RWPE2 (cell line): ENCODE measurements around the gene FBXW8.

Experiments used
- ATAC-seq: fragments of 200-7000 bp; cut with Tn5 transposase; 3 replicates; pipeline ENCODE4 v1.9.1; 2021; ENCODE audit warnings: low read depth
- DNase-seq: peaks from one replicate; pipeline ENCODE4 v3.0.0-alpha.2; 2020; ENCODE audit warnings: low spot score
- H3K27ac ChIP-seq: fragments of 450-650 bp; 2 replicates; pipeline ENCODE4 v1.5.1; 2017; ENCODE audit warnings: mild to moderate bottlenecking; ENCODE audit not compliant: poor library complexity, severe bottlenecking
- H3K27me3 ChIP-seq: fragments of 250-450 bp; sonication (Bioruptor Pico); 2 replicates; pipeline ENCODE4 v1.5.1; 2021; ENCODE audit warnings: mild to moderate bottlenecking, moderate library complexity; ENCODE audit not compliant: insufficient read depth, poor library complexity, severe bottlenecking
- H3K36me3 ChIP-seq: fragments of 250-450 bp; sonication (Bioruptor Pico); 2 replicates; pipeline ENCODE4 v1.5.1; 2020; ENCODE audit warnings: low read depth, mild to moderate bottlenecking, moderate library complexity
- H3K4me1 ChIP-seq: fragments of 250-450 bp; sonication (Bioruptor Pico); 2 replicates; pipeline ENCODE4 v1.5.1; 2021; ENCODE audit warnings: mild to moderate bottlenecking, moderate library complexity; ENCODE audit not compliant: insufficient read depth, poor library complexity, severe bottlenecking
- H3K4me3 ChIP-seq: fragments of 250-450 bp; sonication (Bioruptor Pico); 2 replicates; pipeline ENCODE4 v1.5.1; 2021; ENCODE audit warnings: mild to moderate bottlenecking, moderate library complexity; ENCODE audit not compliant: severe bottlenecking
- H3K9me3 ChIP-seq: fragments of 250-450 bp; sonication (Bioruptor Pico); 2 replicates; pipeline ENCODE4 v1.5.1; 2021; ENCODE audit warnings: mild to moderate bottlenecking, moderate library complexity; ENCODE audit not compliant: severe bottlenecking
- TF ChIP-seq, protein P1 (sequence below): fragments of 450-650 bp; IDR thresholded peaks from one replicate; pipeline ENCODE4 v1.5.1; 2017; ENCODE audit warnings: mild to moderate bottlenecking, moderate library complexity; ENCODE audit not compliant: poor library complexity, severe bottlenecking

The FBXW8 gene

DNA sequence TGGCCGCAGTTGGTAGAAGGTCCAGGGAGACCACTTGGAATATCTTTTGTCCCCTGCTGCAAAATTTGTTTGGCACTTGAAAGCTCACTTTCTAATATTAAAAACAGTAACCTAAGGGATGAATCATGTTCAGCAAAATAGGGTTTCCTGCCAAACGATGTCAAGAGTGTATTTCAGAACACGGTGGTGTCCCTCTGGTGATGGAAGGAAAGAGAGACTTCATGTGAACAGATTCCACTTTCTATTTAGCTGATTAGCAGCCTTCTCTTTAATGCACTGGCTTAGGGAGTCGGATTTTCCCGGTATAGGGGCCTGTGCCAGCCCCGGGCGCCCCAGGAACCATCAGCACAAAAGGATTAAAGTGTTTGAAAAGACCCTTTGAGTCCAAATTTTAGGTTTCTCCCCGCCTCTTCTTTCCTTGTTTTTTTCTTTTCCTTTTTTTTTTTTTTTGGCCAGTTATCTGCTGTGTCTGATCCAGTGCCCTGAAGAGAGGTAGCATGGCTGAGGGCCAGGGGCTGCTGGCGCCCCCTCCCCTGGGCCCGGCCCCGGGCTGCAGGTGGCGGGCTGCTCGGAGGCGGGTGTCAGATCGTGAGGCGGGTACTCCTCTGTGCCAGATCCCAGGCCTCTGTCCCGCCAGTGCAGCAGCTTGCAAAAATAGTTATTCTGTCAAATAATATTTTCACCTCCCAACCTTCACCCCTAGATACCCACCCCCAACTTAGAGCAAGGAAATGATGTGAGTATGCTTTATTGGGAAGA lies 100.1 kb downstream of the FBXW8 start:
- H3K4me3 ChIP-seq: no peak overlapping the region
- TF ChIP-seq, protein P1, sequence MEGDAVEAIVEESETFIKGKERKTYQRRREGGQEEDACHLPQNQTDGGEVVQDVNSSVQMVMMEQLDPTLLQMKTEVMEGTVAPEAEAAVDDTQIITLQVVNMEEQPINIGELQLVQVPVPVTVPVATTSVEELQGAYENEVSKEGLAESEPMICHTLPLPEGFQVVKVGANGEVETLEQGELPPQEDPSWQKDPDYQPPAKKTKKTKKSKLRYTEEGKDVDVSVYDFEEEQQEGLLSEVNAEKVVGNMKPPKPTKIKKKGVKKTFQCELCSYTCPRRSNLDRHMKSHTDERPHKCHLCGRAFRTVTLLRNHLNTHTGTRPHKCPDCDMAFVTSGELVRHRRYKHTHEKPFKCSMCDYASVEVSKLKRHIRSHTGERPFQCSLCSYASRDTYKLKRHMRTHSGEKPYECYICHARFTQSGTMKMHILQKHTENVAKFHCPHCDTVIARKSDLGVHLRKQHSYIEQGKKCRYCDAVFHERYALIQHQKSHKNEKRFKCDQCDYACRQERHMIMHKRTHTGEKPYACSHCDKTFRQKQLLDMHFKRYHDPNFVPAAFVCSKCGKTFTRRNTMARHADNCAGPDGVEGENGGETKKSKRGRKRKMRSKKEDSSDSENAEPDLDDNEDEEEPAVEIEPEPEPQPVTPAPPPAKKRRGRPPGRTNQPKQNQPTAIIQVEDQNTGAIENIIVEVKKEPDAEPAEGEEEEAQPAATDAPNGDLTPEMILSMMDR: no peak
- no peaks in the 10 kb centered on the region for H3K27me3 ChIP-seq
- H3K36me3 ChIP-seq: peaks cover 16% of the 10 kb centered on the region
- H3K4me1 ChIP-seq: no peaks in the 10 kb centered on the region
- no peak overlapping the region for H3K27ac ChIP-seq
- no peak for ATAC-seq
- no peak for DNase-seq
- no peaks in the 10 kb centered on the region for H3K9me3 ChIP-seq

DNA sequence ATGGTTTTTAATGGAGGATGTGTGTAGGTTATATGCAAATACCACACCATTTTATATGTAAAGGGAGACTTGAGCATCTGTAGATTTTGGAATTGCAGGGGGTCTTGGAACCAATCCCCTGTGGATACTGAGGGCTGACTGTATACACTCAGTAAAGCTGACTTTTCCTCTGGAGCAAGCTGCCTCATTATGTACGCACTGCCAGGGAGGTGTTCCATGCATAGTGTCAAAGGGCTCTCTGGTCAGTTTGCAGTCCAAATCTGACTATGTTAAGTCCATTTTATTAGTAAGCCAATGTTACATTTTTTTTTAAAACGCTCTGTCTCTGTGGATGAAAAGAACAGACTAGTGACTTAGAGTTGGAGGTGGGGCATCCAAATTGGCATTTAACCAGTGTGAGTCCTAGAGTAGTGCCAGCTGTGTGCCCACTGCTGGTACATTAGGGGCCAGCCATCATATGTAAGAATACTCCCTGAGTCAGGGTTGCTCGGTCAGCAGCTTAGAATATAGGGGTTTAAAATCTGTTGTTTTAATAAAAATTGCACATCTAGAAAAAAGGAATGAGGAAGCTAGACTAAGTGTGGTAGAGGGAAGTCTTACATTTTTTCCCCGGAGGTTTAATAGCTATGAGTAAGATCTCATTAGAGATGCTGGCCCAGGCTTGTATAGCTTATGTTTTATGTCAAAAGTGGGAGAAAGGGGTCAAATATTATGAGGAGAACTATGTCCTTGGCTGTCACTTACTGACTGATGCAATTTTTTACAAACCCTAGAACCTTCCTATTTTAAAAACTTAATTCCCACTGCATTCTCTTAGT lies 101.4 kb downstream of the FBXW8 start:
- Histone ChIP-seq H3K36me3 (peaks cover 17% of the 10 kb centered on the region), H3K27me3 (no peaks in the 10 kb centered on the region), H3K4me1 (no peaks in the 10 kb centered on the region), H3K9me3 (no peaks in the 10 kb centered on the region), H3K4me3 (no peak overlapping the region), H3K27ac (no peak overlapping the region)
- ATAC-seq (peak; percentile 56; the same call in 2 of the 3 replicates), DNase-seq (no peak)
- TF ChIP-seq, protein P1: no peak

DNA sequence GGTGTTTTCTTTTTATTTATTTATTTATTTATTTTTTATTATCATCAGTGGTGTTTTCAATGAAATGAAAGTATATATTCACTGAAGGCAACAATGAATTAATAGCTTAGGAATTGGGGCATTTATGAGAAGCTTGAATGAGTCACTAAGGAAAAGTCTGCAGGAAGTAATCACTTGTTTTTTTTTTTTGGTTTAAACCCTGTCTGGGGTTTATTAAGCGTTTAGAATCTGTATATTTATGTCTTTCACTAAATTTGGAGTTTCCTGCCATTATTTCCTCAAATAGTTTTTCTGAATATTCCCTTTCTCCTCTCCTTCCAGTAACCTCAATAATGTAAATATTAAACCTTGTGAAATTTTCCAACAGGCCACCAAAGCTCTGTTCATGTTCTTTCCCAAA lies 103.0 kb downstream of the FBXW8 start:
- Histone ChIP-seq H3K9me3 (no peaks in the 10 kb centered on the region), H3K27ac (no peak overlapping the region), H3K36me3 (peaks cover 17% of the 10 kb centered on the region), H3K27me3 (no peaks in the 10 kb centered on the region), H3K4me3 (no peak overlapping the region), H3K4me1 (no peaks in the 10 kb centered on the region)
- TF ChIP-seq, protein P1: no peak
- ATAC-seq: no peak
- no peak for DNase-seq

DNA sequence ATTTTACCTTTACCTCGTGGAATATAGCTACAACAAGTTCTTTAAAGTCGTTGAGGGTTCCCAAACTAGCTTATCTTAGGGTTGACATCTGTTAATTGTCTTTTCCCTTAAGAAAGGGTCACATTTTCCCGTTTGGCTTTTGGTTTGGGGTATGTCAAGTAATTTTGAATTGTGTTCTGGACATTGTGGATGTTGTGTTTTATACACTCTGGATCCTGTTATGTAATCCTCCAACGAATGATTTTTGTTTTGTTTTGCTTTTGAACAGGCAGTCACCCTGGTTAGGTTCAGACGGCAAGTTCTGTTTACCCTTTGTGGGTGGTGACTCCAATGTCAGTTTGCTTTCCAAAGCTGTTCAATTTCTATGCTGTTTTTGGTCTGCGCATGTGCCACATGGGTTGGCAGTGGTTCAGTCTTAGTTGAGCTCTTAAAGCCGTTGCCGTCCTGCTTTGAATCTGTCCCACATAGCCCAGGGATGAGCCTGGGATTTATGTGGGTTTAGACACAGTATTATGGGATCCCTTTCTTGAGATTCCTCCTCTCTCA lies 103.7 kb downstream of the FBXW8 start:
- H3K36me3 ChIP-seq: peaks cover 17% of the 10 kb centered on the region
- no peaks in the 10 kb centered on the region for H3K9me3 ChIP-seq
- no peak for DNase-seq
- TF ChIP-seq, protein P1: no peak
- H3K4me1 ChIP-seq: no peaks in the 10 kb centered on the region
- no peak overlapping the region for H3K4me3 ChIP-seq
- H3K27ac ChIP-seq: no peak overlapping the region
- H3K27me3 ChIP-seq: no peaks in the 10 kb centered on the region
- no peak for ATAC-seq
